GM19395 (cell line): ENCODE measurements around the gene ADCY5.

ENCODE experiments used
- ATAC-seq: cut with Tn5 transposase; IDR thresholded peaks from one replicate; pipeline ENCODE4 v1.9.1; 2021; ENCODE audit warnings: mild to moderate bottlenecking, moderate library complexity; ENCODE audit not compliant: unreplicated experiment

ADCY5 gene

GRCh38 chr3:123292321-123293310 lies 156.3 kb downstream of the ADCY5 start:
- ATAC-seq: no peak

GRCh38 chr3:123291404-123291803 lies 157.5 kb downstream of the ADCY5 start:
- no peak for ATAC-seq

- ATAC-seq: no peak
These were observed 157.9 kb downstream of the ADCY5 start for GRCh38 chr3:123290962-123291361.

GRCh38 chr3:123290107-123290930 lies 158.6 kb downstream of the ADCY5 start:
- ATAC-seq: no peak

- no peak for ATAC-seq
These were observed 159.3 kb downstream of the ADCY5 start for GRCh38 chr3:123289391-123290106.

GRCh38 chr3:123287962-123288302 lies 161.0 kb downstream of the ADCY5 start:
- no peak for ATAC-seq

GRCh38 chr3:123287051-123287961 lies 161.6 kb downstream of the ADCY5 start:
- no peak for ATAC-seq

GRCh38 chr3:123286308-123287023 lies 162.4 kb downstream of the ADCY5 start:
- no peak for ATAC-seq

- ATAC-seq: no peak
These were observed 163.0 kb downstream of the ADCY5 start for GRCh38 chr3:123285931-123286307.

- no peak for ATAC-seq
These were observed 163.4 kb downstream of the ADCY5 start for GRCh38 chr3:123285479-123285878.

- ATAC-seq: no peak
These were observed 163.8 kb downstream of the ADCY5 start for GRCh38 chr3:123285066-123285465.

- ATAC-seq: no peak
These were observed 164.4 kb downstream of the ADCY5 start for GRCh38 chr3:123284399-123285010.

GRCh38 chr3:123283657-123284398 lies 165.1 kb downstream of the ADCY5 start:
- no peak for ATAC-seq

GRCh38 chr3:123283074-123283473 lies 165.8 kb downstream of the ADCY5 start:
- no peak for ATAC-seq

- ATAC-seq: no peak
These were observed 166.4 kb downstream of the ADCY5 start for GRCh38 chr3:123282461-123282860.

- no peak for ATAC-seq
These were observed 167.0 kb downstream of the ADCY5 start for GRCh38 chr3:123281929-123282328.

- no peak for ATAC-seq
These were observed 167.5 kb downstream of the ADCY5 start for GRCh38 chr3:123281406-123281805.

- ATAC-seq: no peak
These were observed 169.8 kb downstream of the ADCY5 start for GRCh38 chr3:123279121-123279520.
